ENCODE data around the gene GRAMD2B. TPM values are rescaled to one million over a fixed set of nuclear protein-coding genes. Genes with fewer than 3 reads are reported as not detected.

Gene GRAMD2B
- total RNA-seq, 1 donor from 2014 or later: 29.1 TPM

DNA sequence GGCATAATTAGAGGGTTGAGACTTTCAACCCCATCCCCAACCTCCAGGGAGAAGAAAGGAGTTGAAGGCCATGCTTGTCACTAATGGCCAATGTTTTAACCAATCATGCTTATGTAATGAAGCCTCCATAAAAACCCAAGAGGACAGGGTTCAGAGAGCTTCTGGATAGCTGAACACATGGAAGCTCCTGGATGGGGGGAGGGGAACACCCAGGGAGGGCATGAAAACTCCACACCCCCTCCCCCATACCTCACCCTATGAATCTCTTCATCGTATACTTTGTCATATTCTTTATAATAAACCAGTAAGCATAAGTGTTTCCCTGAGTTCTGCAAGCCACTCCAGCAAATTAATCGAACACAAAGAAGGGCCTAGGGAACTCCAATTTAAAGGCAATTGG is 90.1 kb downstream of the GRAMD2B start:
- H3K27me3 ChIP-seq (ENCODE audit: insufficient read depth, low read length): no peaks in the 10 kb centered on the region
- TF ChIP-seq, protein P1, sequence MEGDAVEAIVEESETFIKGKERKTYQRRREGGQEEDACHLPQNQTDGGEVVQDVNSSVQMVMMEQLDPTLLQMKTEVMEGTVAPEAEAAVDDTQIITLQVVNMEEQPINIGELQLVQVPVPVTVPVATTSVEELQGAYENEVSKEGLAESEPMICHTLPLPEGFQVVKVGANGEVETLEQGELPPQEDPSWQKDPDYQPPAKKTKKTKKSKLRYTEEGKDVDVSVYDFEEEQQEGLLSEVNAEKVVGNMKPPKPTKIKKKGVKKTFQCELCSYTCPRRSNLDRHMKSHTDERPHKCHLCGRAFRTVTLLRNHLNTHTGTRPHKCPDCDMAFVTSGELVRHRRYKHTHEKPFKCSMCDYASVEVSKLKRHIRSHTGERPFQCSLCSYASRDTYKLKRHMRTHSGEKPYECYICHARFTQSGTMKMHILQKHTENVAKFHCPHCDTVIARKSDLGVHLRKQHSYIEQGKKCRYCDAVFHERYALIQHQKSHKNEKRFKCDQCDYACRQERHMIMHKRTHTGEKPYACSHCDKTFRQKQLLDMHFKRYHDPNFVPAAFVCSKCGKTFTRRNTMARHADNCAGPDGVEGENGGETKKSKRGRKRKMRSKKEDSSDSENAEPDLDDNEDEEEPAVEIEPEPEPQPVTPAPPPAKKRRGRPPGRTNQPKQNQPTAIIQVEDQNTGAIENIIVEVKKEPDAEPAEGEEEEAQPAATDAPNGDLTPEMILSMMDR (IDR thresholded peaks at IDR 0.05; ENCODE audit: insufficient read depth, low read depth, low read length): no peak
- TF ChIP-seq EZH2 (IDR thresholded peaks at IDR 0.05; ENCODE audit: insufficient read depth, low read length): no peak

DNA sequence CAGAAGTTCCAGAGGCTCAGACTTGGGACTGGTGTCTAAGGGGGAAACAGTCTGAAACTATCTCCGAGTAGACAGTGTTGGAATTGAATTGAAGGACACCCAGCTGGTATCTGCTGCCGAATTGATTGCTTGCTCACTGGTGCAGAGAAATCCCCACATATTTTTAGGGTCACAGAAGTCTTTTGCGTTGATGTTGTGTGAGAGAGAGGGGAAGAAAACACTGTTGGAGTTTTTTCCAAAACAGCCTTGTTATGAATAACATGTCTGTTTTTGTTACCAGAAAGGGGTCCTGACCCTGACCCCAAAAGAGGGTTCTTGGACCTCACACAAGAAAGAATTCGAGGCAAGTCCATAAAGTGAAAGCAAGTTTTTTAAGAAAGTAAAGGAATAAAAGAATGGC is 90.5 kb downstream of the GRAMD2B start:
- Histone ChIP-seq H3K27ac (ENCODE audit: low read depth, low read length) (no peak overlapping the region), H3K9ac (ENCODE audit: low read length) (no peak overlapping the region), H3K4me3 (ENCODE audit: insufficient read depth, low read depth, low read length) (no peak overlapping the region), H4K20me1 (ENCODE audit: insufficient read depth, low read length) (no peaks in the 10 kb centered on the region), H2AFZ (ENCODE audit: low read depth, low read length) (no peak overlapping the region), H3K4me2 (ENCODE audit: low read length) (peak overlapping the region; percentile 16), H3K79me2 (ENCODE audit: insufficient read depth, low read length) (no peaks in the 10 kb centered on the region), H3K4me1 (ENCODE audit: insufficient read depth, low read length) (peaks cover 5% of the 10 kb centered on the region), H3K27me3 (ENCODE audit: insufficient read depth, low read length) (no peaks in the 10 kb centered on the region), H3K36me3 (ENCODE audit: insufficient read depth, low read length) (no peaks in the 10 kb centered on the region), H3K9me3 (ENCODE audit: insufficient read depth, low read depth, low read length) (no peaks in the 10 kb centered on the region)
- FAIRE-seq: no peak
- H3K27me3 Mint-ChIP-seq (ENCODE audit: low read depth, unreplicated experiment): peaks cover 1% of the 10 kb centered on the region
- no peaks in the 10 kb centered on the region for H3K36me3 Mint-ChIP-seq (ENCODE audit: low read depth, unreplicated experiment)
- no peak overlapping the region for H3K27ac Mint-ChIP-seq (ENCODE audit: unreplicated experiment)
- H3K9me3 Mint-ChIP-seq (ENCODE audit: unreplicated experiment): no peaks in the 10 kb centered on the region
- TF ChIP-seq, protein P1 (IDR thresholded peaks at IDR 0.05; ENCODE audit: insufficient read depth, low read depth, low read length): no peak
- no peak for TF ChIP-seq EZH2 (IDR thresholded peaks at IDR 0.05; ENCODE audit: insufficient read depth, low read length)
- H3K4me1 Mint-ChIP-seq (ENCODE audit: low read depth, unreplicated experiment): peaks cover 7% of the 10 kb centered on the region
- H3K4me3 Mint-ChIP-seq (ENCODE audit: unreplicated experiment): no peak overlapping the region
- no peak for DNase-seq (ENCODE audit: low read depth)

More for the DNA sequence above, 90.1 kb downstream of the GRAMD2B start:
- H4K20me1 ChIP-seq (ENCODE audit: insufficient read depth, low read length): no peaks in the 10 kb centered on the region
- H3K4me3 ChIP-seq (ENCODE audit: insufficient read depth, low read depth, low read length): no peak overlapping the region
- peaks cover 5% of the 10 kb centered on the region for H3K4me1 ChIP-seq (ENCODE audit: insufficient read depth, low read length)
- H3K79me2 ChIP-seq (ENCODE audit: insufficient read depth, low read length): no peaks in the 10 kb centered on the region
- no peak for FAIRE-seq
- no peak overlapping the region for H3K27ac Mint-ChIP-seq (ENCODE audit: unreplicated experiment)
- DNase-seq (ENCODE audit: low read depth): no peak
- H3K9ac ChIP-seq (ENCODE audit: low read length): no peak overlapping the region
- peaks cover 1% of the 10 kb centered on the region for H3K27me3 Mint-ChIP-seq (ENCODE audit: low read depth, unreplicated experiment)
- H3K4me2 ChIP-seq (ENCODE audit: low read length): no peak overlapping the region
- H3K36me3 Mint-ChIP-seq (ENCODE audit: low read depth, unreplicated experiment): no peaks in the 10 kb centered on the region
- no peaks in the 10 kb centered on the region for H3K9me3 Mint-ChIP-seq (ENCODE audit: unreplicated experiment)
- no peak overlapping the region for H3K4me3 Mint-ChIP-seq (ENCODE audit: unreplicated experiment)
- no peak overlapping the region for H2AFZ ChIP-seq (ENCODE audit: low read depth, low read length)
- H3K9me3 ChIP-seq (ENCODE audit: insufficient read depth, low read depth, low read length): no peaks in the 10 kb centered on the region
- H3K27ac ChIP-seq (ENCODE audit: low read depth, low read length): no peak overlapping the region
- no peaks in the 10 kb centered on the region for H3K36me3 ChIP-seq (ENCODE audit: insufficient read depth, low read length)
- peaks cover 7% of the 10 kb centered on the region for H3K4me1 Mint-ChIP-seq (ENCODE audit: low read depth, unreplicated experiment)

DNA sequence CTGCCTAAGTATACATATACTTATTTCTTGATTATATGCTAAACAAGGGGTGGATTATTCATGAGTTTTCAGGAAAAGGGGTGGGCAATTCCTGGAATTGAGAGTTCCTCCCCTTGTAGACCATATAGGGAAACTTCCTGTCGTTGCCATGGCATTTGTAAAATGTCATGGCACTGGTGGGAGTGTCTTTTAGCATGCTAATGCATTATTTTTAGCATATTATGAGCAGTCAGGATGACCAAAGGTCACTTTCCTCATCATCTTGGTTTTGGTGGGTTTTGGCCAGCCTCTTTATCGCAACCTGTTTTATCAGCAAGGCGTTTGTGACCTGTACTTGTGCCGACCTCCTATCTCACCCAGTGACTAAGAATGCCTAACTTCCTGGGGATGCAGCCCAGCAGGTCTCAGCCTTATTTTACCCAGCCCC is 90.9 kb downstream of the GRAMD2B start:
- H3K27ac ChIP-seq (ENCODE audit: low read depth, low read length): no peak overlapping the region
- Mint-ChIP-seq H3K9me3 (ENCODE audit: unreplicated experiment) (no peaks in the 10 kb centered on the region), H3K4me1 (ENCODE audit: low read depth, unreplicated experiment) (peaks cover 7% of the 10 kb centered on the region), H3K27me3 (ENCODE audit: low read depth, unreplicated experiment) (peaks cover 1% of the 10 kb centered on the region), H3K36me3 (ENCODE audit: low read depth, unreplicated experiment) (no peaks in the 10 kb centered on the region), H3K4me3 (ENCODE audit: unreplicated experiment) (no peak overlapping the region), H3K27ac (ENCODE audit: unreplicated experiment) (no peak overlapping the region)
- DNase-seq (ENCODE audit: low read depth) (peak; percentile 43), FAIRE-seq (no peak)
- H2AFZ ChIP-seq (ENCODE audit: low read depth, low read length): no peak overlapping the region
- H3K4me2 ChIP-seq (ENCODE audit: low read length): no peak overlapping the region
- no peak overlapping the region for H3K9ac ChIP-seq (ENCODE audit: low read length)
- H3K9me3 ChIP-seq (ENCODE audit: insufficient read depth, low read depth, low read length): no peaks in the 10 kb centered on the region
- no peaks in the 10 kb centered on the region for H4K20me1 ChIP-seq (ENCODE audit: insufficient read depth, low read length)
- H3K79me2 ChIP-seq (ENCODE audit: insufficient read depth, low read length): no peaks in the 10 kb centered on the region
- peaks cover 5% of the 10 kb centered on the region for H3K4me1 ChIP-seq (ENCODE audit: insufficient read depth, low read length)
- no peak for TF ChIP-seq EZH2 (IDR thresholded peaks at IDR 0.05; ENCODE audit: insufficient read depth, low read length)
- TF ChIP-seq, protein P1 (IDR thresholded peaks at IDR 0.05; ENCODE audit: insufficient read depth, low read depth, low read length): no peak
- H3K4me3 ChIP-seq (ENCODE audit: insufficient read depth, low read depth, low read length): no peak overlapping the region
- no peaks in the 10 kb centered on the region for H3K36me3 ChIP-seq (ENCODE audit: insufficient read depth, low read length)
- H3K27me3 ChIP-seq (ENCODE audit: insufficient read depth, low read length): no peaks in the 10 kb centered on the region
